Stimulated activated CD8-positive, alpha-beta memory T cell treated with anti-CD3 and anti-CD28 coated beads, Interleukin-12 subunit alpha, Interleukin-12 subunit beta, amount 100 ng/mL, for 24 hours (primary cell): ENCODE data around the gene ARHGEF28.

ENCODE experiments used
- DNase-seq: peaks from one replicate; pipeline ENCODE4 v3.0.0-alpha.2; 2020; ENCODE audit errors: extremely low read depth

Gene ARHGEF28

GRCh38 chr5:73816656-73817420 is 190.8 kb downstream of the ARHGEF28 start:
- no peak for DNase-seq

GRCh38 chr5:73818357-73818756 is 192.4 kb downstream of the ARHGEF28 start:
- no peak for DNase-seq

- no peak for DNase-seq
These were observed 194.3 kb downstream of the ARHGEF28 start for GRCh38 chr5:73820326-73820725.

- DNase-seq, result no peak
These were observed 195.0 kb downstream of the ARHGEF28 start for GRCh38 chr5:73821003-73821402.

- no peak for DNase-seq
These were observed 196.4 kb downstream of the ARHGEF28 start for GRCh38 chr5:73822278-73822988.

GRCh38 chr5:73822989-73823339 is 197.0 kb downstream of the ARHGEF28 start:
- DNase-seq, result no peak

GRCh38 chr5:73823508-73823925 is 197.5 kb downstream of the ARHGEF28 start:
- no peak for DNase-seq

- no peak for DNase-seq
These were observed 199.2 kb downstream of the ARHGEF28 start for GRCh38 chr5:73825199-73825598.

- DNase-seq, result no peak
These were observed 199.7 kb downstream of the ARHGEF28 start for GRCh38 chr5:73825736-73826135.

- DNase-seq, result no peak
These were observed 200.5 kb downstream of the ARHGEF28 start for GRCh38 chr5:73826301-73827105.

- no peak for DNase-seq
These were observed 201.1 kb downstream of the ARHGEF28 start for GRCh38 chr5:73827106-73827450.

GRCh38 chr5:73828465-73828864 is 202.5 kb downstream of the ARHGEF28 start:
- no peak for DNase-seq

GRCh38 chr5:73830646-73831045 is 204.7 kb downstream of the ARHGEF28 start:
- no peak for DNase-seq

GRCh38 chr5:73831066-73831465 is 205.1 kb downstream of the ARHGEF28 start:
- no peak for DNase-seq

- DNase-seq, result no peak
These were observed 208.7 kb downstream of the ARHGEF28 start for GRCh38 chr5:73834693-73835092.

GRCh38 chr5:73835726-73836125 is 209.7 kb downstream of the ARHGEF28 start:
- no peak for DNase-seq

- DNase-seq, result no peak
These were observed 210.6 kb downstream of the ARHGEF28 start for GRCh38 chr5:73836607-73837006.

- DNase-seq, result no peak
These were observed 212.9 kb downstream of the ARHGEF28 start for GRCh38 chr5:73838901-73839300.

- no peak for DNase-seq
These were observed 215.6 kb downstream of the ARHGEF28 start for GRCh38 chr5:73841641-73842040.

GRCh38 chr5:73844165-73844564 is 218.2 kb downstream of the ARHGEF28 start:
- DNase-seq, result no peak

- DNase-seq, result no peak
These were observed 225.6 kb downstream of the ARHGEF28 start for GRCh38 chr5:73851471-73852181.

GRCh38 chr5:73853091-73853490 is 227.1 kb downstream of the ARHGEF28 start:
- no peak for DNase-seq
